ENCODE data around the gene JMY. TPM values are rescaled to one million over a fixed set of nuclear protein-coding genes. Genes with fewer than 3 reads are reported as not detected.

The JMY gene
- 10 to 100 TPM in 1 of 3 donors, 1 to 10 TPM in 2; 6.4 to 55.9 (median 8.8) TPM for total RNA-seq
- long read RNA-seq, donor 1, full-length matches to known transcripts, result 2 of 40 reads
- long read RNA-seq, donor 1, partial matches to known transcripts, result 30 of 40 reads
- long read RNA-seq, donor 1, other reads (novel, unspliced or antisense), result 8 of 40 reads
- long read RNA-seq, donor 2, partial matches to known transcripts, result 1 of 1 reads
- long read RNA-seq, donor 2, other reads (novel, unspliced or antisense), result 0 of 1 reads

- intact Hi-C loops (cut with DNase I, micrococcal nuclease), result no loop called here
Observed at GRCh38 chr5:79235634-79236361, at the start of gene JMY. Gene JMY (plus strand): TSS chr5:79236131. CDS start chr5:79236651, 520 bp downstream.

GRCh38 chr5:79186455-79186854 lies 49.5 kb upstream of the JMY start:
- ATAC-seq, result no peak
- no peak for DNase-seq
- no peak for TF ChIP-seq CTCF (IDR thresholded peaks at IDR 0.05)
- Histone ChIP-seq H3K4me3 (no peak overlapping the region), H3K4me1 (ENCODE audit: low read depth) (no peaks in the 10 kb centered on the region), H3K36me3 (ENCODE audit: low read depth) (no peaks in the 10 kb centered on the region), H3K9me3 (no peaks in the 10 kb centered on the region)
- intact Hi-C loops (cut with DNase I, micrococcal nuclease), result no loop called here

More at GRCh38 chr5:79235634-79236361, at the start of gene JMY:
- ATAC-seq (peak; percentile 93), DNase-seq (peak; percentile 90 to 92 (median 90))
- Histone ChIP-seq H3K4me1 (ENCODE audit: low read depth) (peaks cover 9% of the 10 kb centered on the region), H3K4me3 (peak within 1 kb of the TSS; percentile 64), H3K36me3 (ENCODE audit: low read depth) (no peaks in the 10 kb centered on the region), H3K9me3 (no peaks in the 10 kb centered on the region)
- no peak for TF ChIP-seq CTCF (IDR thresholded peaks at IDR 0.05)

GRCh38 chr5:79189439-79190234 lies 46.3 kb upstream of the JMY start:
- Histone ChIP-seq H3K4me3 (no peak overlapping the region), H3K9me3 (no peaks in the 10 kb centered on the region), H3K4me1 (ENCODE audit: low read depth) (no peaks in the 10 kb centered on the region), H3K36me3 (ENCODE audit: low read depth) (no peaks in the 10 kb centered on the region)
- no peak for DNase-seq
- intact Hi-C loops (cut with DNase I, micrococcal nuclease), result no loop called here
- no peak for ATAC-seq
- no peak for TF ChIP-seq CTCF (IDR thresholded peaks at IDR 0.05)

- intact Hi-C loops (cut with DNase I, micrococcal nuclease), result no loop called here
- DNase-seq (no peak), ATAC-seq (no peak)
- TF ChIP-seq CTCF (IDR thresholded peaks at IDR 0.05), result no peak
- Histone ChIP-seq H3K4me3 (no peak overlapping the region), H3K9me3 (no peaks in the 10 kb centered on the region), H3K36me3 (ENCODE audit: low read depth) (no peaks in the 10 kb centered on the region), H3K4me1 (ENCODE audit: low read depth) (no peaks in the 10 kb centered on the region)
Observed at GRCh38 chr5:79190235-79190529, 45.7 kb upstream of the JMY start.

GRCh38 chr5:79191457-79191856 lies 44.5 kb upstream of the JMY start:
- ATAC-seq, result no peak
- H3K4me3 ChIP-seq, result no peak overlapping the region
- no peaks in the 10 kb centered on the region for H3K4me1 ChIP-seq (ENCODE audit: low read depth)
- H3K9me3 ChIP-seq, result no peaks in the 10 kb centered on the region
- intact Hi-C loops (cut with DNase I, micrococcal nuclease), result no loop called here
- no peak for DNase-seq
- no peaks in the 10 kb centered on the region for H3K36me3 ChIP-seq (ENCODE audit: low read depth)
- TF ChIP-seq CTCF (IDR thresholded peaks at IDR 0.05), result no peak

Data from mucosa of descending colon (tissue), 3 donors.